Endothelial cell of umbilical vein (primary cell): ENCODE measurements around the gene CCDC157. TPM values are rescaled to one million over a fixed set of nuclear protein-coding genes. Genes with fewer than 3 reads are reported as not detected.

Source experiments
- BruUV-seq: library from RNA; stranded (reverse); fragments of 400-500 nt; replicated peaks from 2 replicates; lab custom pipeline; 2021; lab: Mats Ljungman, UMichigan
- CTCF ChIA-PET: fragments of 300-600, 350-600 bp; sonication (Branson Sonifier 250); formaldehyde crosslinking; loops from one replicate; lab custom pipeline; 2021; ENCODE audit warnings: antibody characterized with exemption, inconsistent platforms; lab: Charles Lee
- POLR2A ChIA-PET: fragments of 300-600, 350-600 bp; sonication (Branson Sonifier 250); formaldehyde crosslinking; loops from one replicate; lab custom pipeline; 2021; ENCODE audit warnings: antibody characterized with exemption, inconsistent platforms; lab: Charles Lee
- DNase-seq: peaks from one replicate; pipeline ENCODE4 v3.0.0-alpha.2; 2011; ENCODE audit warnings: low read depth, low spot score
- FAIRE-seq: peaks from 2 replicates; lab custom pipeline; 2011; peaks lifted over from hg19 to GRCh38; lab: Jason Lieb, UNC
- H2AFZ ChIP-seq: 2 replicates; pipeline ENCODE4 v1.6.0; 2012; ENCODE audit warnings: low read depth, low read length, control low read depth, inconsistent platforms
- H3K27ac ChIP-seq: 2 replicates; pipeline ENCODE4 v1.5.1; 2011; ENCODE audit warnings: low read depth, mild to moderate bottlenecking, control low read depth, low read length, moderate library complexity; ENCODE audit not compliant: insufficient read depth
- H3K27me3 ChIP-seq, 2 experiments: 2 replicates each; pipeline versions ENCODE4 v1.6.0 to v1.6.1; 2011; ENCODE audit warnings: low read length in 2 of 2, mixed read lengths in 1 of 2; ENCODE audit not compliant: control insufficient read depth in 2 of 2, insufficient read depth in 2 of 2
- H3K36me3 ChIP-seq, 2 experiments: 2 replicates in 1 of 2; 3 replicates in 1 of 2; pipeline ENCODE4 v1.5.1; 2011; ENCODE audit warnings: low read length in 2 of 2, mild to moderate bottlenecking in 1 of 2, moderate library complexity in 1 of 2; ENCODE audit not compliant: control insufficient read depth in 2 of 2, insufficient read depth in 2 of 2; ENCODE audit errors: extremely low read depth in 1 of 2
- H3K4me1 ChIP-seq: 3 replicates; pipeline ENCODE4 v1.5.1; 2011; ENCODE audit warnings: mild to moderate bottlenecking, low read length; ENCODE audit not compliant: control insufficient read depth, insufficient read depth; ENCODE audit errors: extremely low read depth
- H3K4me2 ChIP-seq: 2 replicates; pipeline ENCODE4 v1.6.1; 2011; ENCODE audit warnings: low read length, control low read depth, mixed read lengths; ENCODE audit not compliant: insufficient read depth
- H3K4me3 ChIP-seq, 3 experiments: fragments of 200-600 bp in 1 of 3; sonication (generic), shearing (Covaris generic) in 1 of 3; replicated peaks in 1 of 3; 2 replicates each; pipeline ENCODE4 v1.5.1; 2011 to 2016; ENCODE audit warnings: control low read depth in 3 of 3, low read length in 3 of 3, mild to moderate bottlenecking in 2 of 3, inconsistent platforms in 1 of 3, low read depth in 1 of 3, moderate library complexity in 1 of 3; ENCODE audit not compliant: insufficient read depth in 1 of 3
- H3K79me2 ChIP-seq: 2 replicates; pipeline ENCODE4 v1.6.0; 2012; ENCODE audit warnings: low read length, inconsistent platforms; ENCODE audit not compliant: control insufficient read depth, insufficient read depth
- H3K9ac ChIP-seq: replicated peaks from 2 replicates; pipeline ENCODE3; 2011; ENCODE audit warnings: low read length, control low read depth; ENCODE audit not compliant: insufficient read depth; ENCODE audit errors: extremely low read depth
- H3K9me1 ChIP-seq: replicated peaks from 3 replicates; pipeline ENCODE4 v1.6.0; 2011; ENCODE audit warnings: mild to moderate bottlenecking, low read length; ENCODE audit not compliant: control insufficient read depth, insufficient read depth; ENCODE audit errors: extremely low read depth
- H3K9me3 ChIP-seq: replicated peaks from 2 replicates; pipeline ENCODE4 v1.5.1; 2012; ENCODE audit warnings: low read length, inconsistent platforms; ENCODE audit not compliant: control insufficient read depth, insufficient read depth
- H4K20me1 ChIP-seq: replicated peaks from 2 replicates; pipeline ENCODE3; 2011; ENCODE audit warnings: mild to moderate bottlenecking, low read length; ENCODE audit not compliant: control insufficient read depth, insufficient read depth; ENCODE audit errors: extremely low read depth
- CTCF ChIP-seq, 2 donors: IDR thresholded peaks; 1 replicate in 1 of 2; 2 replicates in 1 of 2; pipeline ENCODE4 v1.5.1; 2011; ENCODE audit warnings: low read length in 2 of 2, mild to moderate bottlenecking in 2 of 2, moderate library complexity in 2 of 2, control low read depth in 1 of 2, inconsistent platforms in 1 of 2, low read depth in 1 of 2; ENCODE audit not compliant: insufficient read depth in 1 of 2; ENCODE audit errors: extremely low read depth in 1 of 2
- EZH2 ChIP-seq: IDR thresholded peaks from 2 replicates; pipeline ENCODE4 v1.6.1; 2012; ENCODE audit warnings: borderline replicate concordance, low read depth, mild to moderate bottlenecking, moderate library complexity, low read length, inconsistent platforms; ENCODE audit not compliant: severe bottlenecking
- FOS ChIP-seq: IDR thresholded peaks from 2 replicates; pipeline ENCODE4 v1.6.1; 2011; ENCODE audit warnings: mild to moderate bottlenecking, low read length, moderate library complexity, borderline replicate concordance; ENCODE audit not compliant: insufficient read depth
- GATA2 ChIP-seq: IDR thresholded peaks from 2 replicates; pipeline ENCODE4 v1.7.0; 2011; ENCODE audit warnings: low read depth, mild to moderate bottlenecking, moderate library complexity, mixed read lengths, low read length; ENCODE audit not compliant: insufficient read length, insufficient read depth
- JUN ChIP-seq: IDR thresholded peaks from 2 replicates; pipeline ENCODE4 v1.6.1; 2011; ENCODE audit warnings: borderline replicate concordance, low read depth; ENCODE audit not compliant: insufficient read length, insufficient read depth
- MAX ChIP-seq: IDR thresholded peaks from 2 replicates; pipeline ENCODE4 v1.6.1; 2011; ENCODE audit not compliant: insufficient read depth, insufficient read length
- MYC ChIP-seq: IDR thresholded peaks from one replicate; pipeline ENCODE4 v1.6.1; 2011; ENCODE audit warnings: mild to moderate bottlenecking, low read depth, low read length
- POLR2A ChIP-seq: IDR thresholded peaks from 2 replicates; pipeline ENCODE4 v1.6.1; 2012; ENCODE audit warnings: low read depth, mild to moderate bottlenecking, control low read depth, low read length
- POLR2AphosphoS5 ChIP-seq: IDR thresholded peaks from 2 replicates; pipeline ENCODE4 v1.6.1; 2012; ENCODE audit warnings: low read depth, mild to moderate bottlenecking, control low read depth, low read length, moderate library complexity; ENCODE audit not compliant: insufficient read depth
- dilution Hi-C: fragments of 300-500 bp; cut with MboI; formaldehyde crosslinking; loops from one replicate; pipeline ENCODE4 v1.15.0; 2019; ENCODE audit warnings: low sequenced_read_pairs; ENCODE audit not compliant: extremely low pct_ligation_motif_present
- intact Hi-C: fragments of 100-400 bp; cut with micrococcal nuclease; formaldehyde crosslinking; loops from one replicate; pipeline ENCODE4 v1.10.0; 2022
- polyA plus RNA-seq, 4 experiments: library from polyadenylated mRNA; depleted of rRNA in 3 of 4; stranded (reverse) in 3 of 4; unstranded in 1 of 4; fragments of >200 nt; gene quantifications; 2 replicates each; pipeline versions ENCODE4 v1.2.1 to v1.2.3, GENCODE V29; 2011 to 2012; ENCODE audit warnings: missing spikeins in 1 of 4
- total RNA-seq: library from RNA; stranded (reverse); gene quantifications from 2 replicates; pipeline ENCODE4 v1.2.3, GENCODE V29; 2021

The CCDC157 gene
- total and polyA plus RNA-seq, 2 donors (not counting 3 experiments of a cell fraction or from before 2014, with no cell fraction given), result 2.1 to 3.1 TPM

GRCh38 chr22:30309951-30310741, 46.7 kb upstream of the CCDC157 start:
- Histone ChIP-seq H3K9me3 (no peaks in the 10 kb centered on the region), H3K9me1 (no peaks in the 10 kb centered on the region), H3K4me1 (peaks cover 14% of the 10 kb centered on the region), H3K27ac (no peak overlapping the region), H4K20me1 (no peaks in the 10 kb centered on the region), H3K36me3 (no peaks in the 10 kb centered on the region), H3K9ac (no peak overlapping the region), H3K4me2 (no peak overlapping the region), H3K79me2 (no peaks in the 10 kb centered on the region), H3K4me3 (no peak overlapping the region), H2AFZ (no peak overlapping the region), H3K27me3 (no peaks in the 10 kb centered on the region)
- BruUV-seq, result no TSS peak
- intact Hi-C loops, result no loop called here
- CTCF ChIA-PET, result interaction anchor here (0.6 to 2.2 kb wide), 4 partner anchors 9 to 121 kb away, joined by 3 to 12 read pairs (median 3); partner anchors contain the start of gene CASTOR1
- DNase-seq (no peak), FAIRE-seq (no peak)
- dilution Hi-C loops, result no loop called here
- TF ChIP-seq CTCF (IDR thresholded peaks at IDR 0.05; ENCODE audit: extremely low read depth in 1 of 2, insufficient read depth in 1 of 2, low read depth in 1 of 2, low read length in 2 of 2), result no peak
- TF ChIP-seq FOS, result no peak
- TF ChIP-seq POLR2A, result no peak
- no peak for TF ChIP-seq MYC
- no peak for TF ChIP-seq JUN
- TF ChIP-seq MAX, result no peak
- no peak for TF ChIP-seq POLR2AphosphoS5
- no peak for TF ChIP-seq EZH2
- TF ChIP-seq GATA2, result no peak
- POLR2A ChIA-PET, result interaction anchor here (0.9 kb wide), 1 partner anchor 796 kb away, joined by 3 read pairs; no protein-coding TSS in a partner anchor
